ENCODE data around the gene ZNF91.

- no peak for TF ChIP-seq CTCF (IDR thresholded peaks at IDR 0.05)
- TF ChIP-seq POLR2A (IDR thresholded peaks at IDR 0.05) = no peak
These were observed 80.6 kb downstream of the ZNF91 start for GRCh38 chr19:23314505-23315251.
